ENCODE results near the gene TMEM17. TPM values are rescaled to one million over a fixed set of nuclear protein-coding genes. Genes with fewer than 3 reads are reported as not detected.
A peak's percentile ranks its signal among the peaks of the same experiment; 100 is the strongest.
"Not testable (repeated sequence)": the region's sequence is repeated elsewhere in the genome, so short reads cannot be mapped to it uniquely, and the experiment has no call there.

Gene TMEM17, protein sequence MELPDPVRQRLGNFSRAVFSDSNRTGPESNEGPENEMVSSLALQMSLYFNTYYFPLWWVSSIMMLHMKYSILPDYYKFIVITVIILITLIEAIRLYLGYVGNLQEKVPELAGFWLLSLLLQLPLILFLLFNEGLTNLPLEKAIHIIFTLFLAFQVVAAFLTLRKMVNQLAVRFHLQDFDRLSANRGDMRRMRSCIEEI
- total RNA-seq, result under 1 TPM in 1 of 2 experiments, not detected in 1; 0.21 TPM

- H3K4me1 Mint-ChIP-seq (ENCODE audit: low read depth), result peaks cover 7% of the 10 kb centered on the region
- H3K27me3 Mint-ChIP-seq (ENCODE audit: low read depth), result peaks cover 24% of the 10 kb centered on the region
- no peaks in the 10 kb centered on the region for H3K36me3 Mint-ChIP-seq (ENCODE audit: low read depth)
- DNase-seq, result peak; percentile 29
- intact Hi-C loops (cut with micrococcal nuclease), result loop anchor here (5.0 kb wide), 2 partner anchors 201 to 546 kb away; partner anchors contain the start of genes EHBP1 and OTX1
- CTCF ChIA-PET, result no interaction called here
- H3K9me3 Mint-ChIP-seq, result no peaks in the 10 kb centered on the region
- no peak within 1 kb of the TSS for H3K27ac Mint-ChIP-seq
- peak within 1 kb of the TSS; percentile 72 for H3K4me3 Mint-ChIP-seq
Measured at GRCh38 chr2:62505750-62506420, at the start of gene TMEM17. Gene TMEM17 (minus strand): TSS chr2:62506195. CDS start chr2:62506129, 66 bp downstream.

- no peak overlapping the region for H3K27ac Mint-ChIP-seq
- intact Hi-C loops (cut with micrococcal nuclease), result no loop called here
- H3K36me3 Mint-ChIP-seq (ENCODE audit: low read depth), result no peaks in the 10 kb centered on the region
- peaks cover 16% of the 10 kb centered on the region for H3K27me3 Mint-ChIP-seq (ENCODE audit: low read depth)
- no peaks in the 10 kb centered on the region for H3K4me1 Mint-ChIP-seq (ENCODE audit: low read depth)
- H3K9me3 Mint-ChIP-seq, result peaks cover 1% of the 10 kb centered on the region
- CTCF ChIA-PET, result no interaction called here
- no peak for DNase-seq
- H3K4me3 Mint-ChIP-seq, result no peak overlapping the region
Measured at GRCh38 chr2:62554440-62554839, 48.4 kb upstream of the TMEM17 start.

DNA sequence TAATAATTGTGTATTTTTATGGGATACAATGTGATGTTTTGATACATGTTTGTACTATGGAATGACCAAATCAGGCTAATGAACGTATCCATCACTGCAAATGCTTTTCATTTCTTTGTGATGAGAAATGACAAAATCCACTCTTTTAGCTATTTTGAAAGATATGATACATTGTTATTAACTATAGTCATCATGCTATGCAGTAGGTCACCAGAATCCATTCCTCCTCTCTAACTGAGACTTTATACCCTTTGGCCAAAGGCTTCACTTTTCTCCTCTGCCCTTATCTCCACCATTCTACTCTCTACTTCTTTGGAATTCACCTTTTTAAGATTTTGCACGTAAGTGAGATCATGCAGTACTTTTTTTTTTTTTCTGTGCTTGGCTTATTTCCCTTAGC is 44.5 kb upstream of the TMEM17 start:
- Mint-ChIP-seq H3K9me3 (no peaks in the 10 kb centered on the region), H3K27ac (no peak overlapping the region), H3K27me3 (ENCODE audit: low read depth) (peaks cover 14% of the 10 kb centered on the region), H3K36me3 (ENCODE audit: low read depth) (no peaks in the 10 kb centered on the region), H3K4me3 (no peak overlapping the region), H3K4me1 (ENCODE audit: low read depth) (no peaks in the 10 kb centered on the region)
- DNase-seq, result no peak
- CTCF ChIA-PET, result interaction anchor here (0.6 kb wide), 1 partner anchor 227 kb away, joined by 3 read pairs; no protein-coding TSS in a partner anchor
- intact Hi-C loops (cut with micrococcal nuclease), result no loop called here

DNA sequence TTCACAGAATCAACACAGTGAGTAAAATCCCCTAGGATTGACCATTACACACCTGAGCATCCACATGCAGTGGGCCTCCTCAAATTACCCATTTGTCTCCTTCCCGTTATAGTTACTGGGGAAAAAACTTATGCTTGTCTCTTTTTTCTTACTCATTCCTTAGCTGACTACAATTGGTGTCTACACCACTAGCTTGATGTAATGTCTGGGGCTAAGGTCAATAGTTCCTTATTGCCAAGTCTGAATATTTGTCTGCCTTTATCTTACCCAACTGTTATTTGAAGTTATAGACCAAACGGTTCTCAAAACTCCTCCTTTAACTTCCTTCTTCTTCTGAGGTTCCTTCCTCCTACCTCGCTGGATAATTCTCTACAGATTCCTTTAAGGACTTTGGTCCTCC is 41.9 kb upstream of the TMEM17 start:
- DNase-seq, result no peak
- Mint-ChIP-seq H3K36me3 (ENCODE audit: low read depth) (no peaks in the 10 kb centered on the region), H3K27me3 (ENCODE audit: low read depth) (peaks cover 6% of the 10 kb centered on the region), H3K4me3 (no peak overlapping the region), H3K27ac (no peak overlapping the region), H3K9me3 (no peaks in the 10 kb centered on the region), H3K4me1 (ENCODE audit: low read depth) (no peaks in the 10 kb centered on the region)
- CTCF ChIA-PET, result interaction anchor here (1.1 kb wide), 1 partner anchor 91 kb away, joined by 3 read pairs; no protein-coding TSS in a partner anchor
- intact Hi-C loops (cut with micrococcal nuclease), result no loop called here

DNA sequence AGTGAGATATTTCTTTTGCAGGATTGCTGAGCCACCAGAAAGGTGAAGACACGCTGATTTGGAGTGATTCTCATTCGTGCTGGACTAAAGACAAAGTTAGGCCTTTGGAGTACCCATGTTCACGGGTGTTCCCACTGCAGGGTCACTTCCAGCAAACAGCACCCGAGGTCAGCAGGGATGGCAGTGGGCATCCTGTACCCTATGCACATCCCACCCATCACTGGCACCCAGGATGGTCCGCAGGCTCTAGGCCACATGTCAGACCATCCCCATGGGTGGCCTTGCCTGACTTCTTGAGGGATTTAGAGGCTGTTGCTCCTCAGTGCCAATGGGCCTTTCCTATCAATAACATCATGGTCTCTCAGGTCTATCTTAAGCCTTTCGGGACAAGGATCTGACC is 39.3 kb upstream of the TMEM17 start:
- no peak overlapping the region for H3K27ac Mint-ChIP-seq
- no peak overlapping the region for H3K4me3 Mint-ChIP-seq
- DNase-seq, result no peak
- H3K9me3 Mint-ChIP-seq, result no peaks in the 10 kb centered on the region
- H3K4me1 Mint-ChIP-seq (ENCODE audit: low read depth), result no peaks in the 10 kb centered on the region
- H3K27me3 Mint-ChIP-seq (ENCODE audit: low read depth), result peaks cover 1% of the 10 kb centered on the region
- H3K36me3 Mint-ChIP-seq (ENCODE audit: low read depth), result no peaks in the 10 kb centered on the region
- intact Hi-C loops (cut with micrococcal nuclease), result no loop called here
- CTCF ChIA-PET, result no interaction called here

DNA sequence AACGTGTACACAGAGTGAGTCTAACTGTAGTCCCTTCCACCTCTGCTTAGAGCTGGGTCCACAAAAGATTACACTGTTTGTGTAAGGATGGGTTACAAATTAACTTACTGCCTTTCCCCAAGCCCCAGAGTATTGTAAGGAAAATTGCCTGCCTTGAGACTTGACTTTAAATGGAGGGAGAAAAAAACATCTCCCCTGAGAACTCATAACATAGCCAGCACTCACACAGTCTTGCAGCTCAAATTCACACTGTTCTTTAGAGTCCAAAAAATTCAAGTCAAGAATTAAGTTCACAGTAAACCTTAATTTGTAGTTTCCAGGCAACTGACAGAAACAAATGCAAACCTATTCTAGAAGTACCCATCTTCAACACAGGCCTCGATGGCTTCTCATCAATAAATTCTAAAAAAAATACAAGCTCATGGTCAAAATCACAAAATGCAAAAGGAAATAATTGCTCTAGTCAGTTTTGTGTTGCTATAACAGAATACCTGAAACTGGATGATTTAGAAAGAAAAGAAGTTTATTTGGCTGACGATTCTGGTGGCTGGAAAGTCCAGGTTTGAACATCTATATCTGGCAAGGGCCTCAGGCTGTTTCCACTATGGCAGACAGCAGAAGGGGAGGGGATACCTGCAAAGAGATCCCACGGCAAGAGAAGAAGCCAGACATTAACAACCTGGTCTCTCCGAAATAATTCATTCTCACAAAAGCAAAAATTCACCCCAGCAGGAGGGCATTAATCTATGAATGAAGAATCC is 34.6 kb upstream of the TMEM17 start:
- no peaks in the 10 kb centered on the region for H3K36me3 Mint-ChIP-seq (ENCODE audit: low read depth)
- CTCF ChIA-PET, result no interaction called here
- H3K27me3 Mint-ChIP-seq (ENCODE audit: low read depth), result peaks cover 14% of the 10 kb centered on the region
- intact Hi-C loops (cut with micrococcal nuclease), result no loop called here
- H3K4me1 Mint-ChIP-seq (ENCODE audit: low read depth), result no peaks in the 10 kb centered on the region
- no peaks in the 10 kb centered on the region for H3K9me3 Mint-ChIP-seq
- no peak overlapping the region for H3K4me3 Mint-ChIP-seq
- H3K27ac Mint-ChIP-seq, result no peak overlapping the region
- no peak for DNase-seq

GRCh38 chr2:62539606-62540407 is 33.8 kb upstream of the TMEM17 start:
- H3K4me1 Mint-ChIP-seq (ENCODE audit: low read depth), result no peaks in the 10 kb centered on the region
- intact Hi-C loops (cut with micrococcal nuclease), result no loop called here
- DNase-seq, result no peak
- H3K27ac Mint-ChIP-seq, result no peak overlapping the region
- CTCF ChIA-PET, result no interaction called here
- no peak overlapping the region for H3K4me3 Mint-ChIP-seq
- H3K36me3 Mint-ChIP-seq (ENCODE audit: low read depth), result no peaks in the 10 kb centered on the region
- peaks cover 17% of the 10 kb centered on the region for H3K27me3 Mint-ChIP-seq (ENCODE audit: low read depth)
- no peaks in the 10 kb centered on the region for H3K9me3 Mint-ChIP-seq

DNA sequence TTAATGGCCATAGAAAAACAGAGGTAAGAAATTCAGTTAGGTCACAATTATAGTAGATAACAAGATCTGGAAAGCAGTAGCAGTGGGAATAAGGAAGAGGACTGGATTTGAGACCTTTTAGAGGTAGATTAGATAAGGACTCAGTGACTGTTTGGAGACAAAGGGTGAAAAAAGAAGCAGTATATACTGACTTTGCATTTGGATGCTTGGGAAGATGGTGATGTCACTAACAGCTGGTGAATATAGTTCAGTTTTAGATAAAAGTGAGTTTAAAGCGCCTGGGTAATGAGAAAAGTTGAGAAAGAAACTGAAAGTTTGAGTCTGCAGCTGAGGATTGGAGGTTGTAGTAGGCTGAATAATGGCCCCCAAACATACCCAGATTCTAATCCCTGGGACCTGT is 32.8 kb upstream of the TMEM17 start:
- Mint-ChIP-seq H3K9me3 (peaks cover under 1% of the 10 kb centered on the region), H3K4me3 (no peak overlapping the region), H3K36me3 (ENCODE audit: low read depth) (no peaks in the 10 kb centered on the region), H3K27me3 (ENCODE audit: low read depth) (peaks cover 18% of the 10 kb centered on the region), H3K4me1 (ENCODE audit: low read depth) (no peaks in the 10 kb centered on the region), H3K27ac (no peak overlapping the region)
- CTCF ChIA-PET, result interaction anchor here (0.6 to 1.3 kb wide), 2 partner anchors 81 to 478 kb away, joined by 3 read pairs; no protein-coding TSS in a partner anchor
- no peak for DNase-seq
- intact Hi-C loops (cut with micrococcal nuclease), result no loop called here

GRCh38 chr2:62537814-62538213 is 31.8 kb upstream of the TMEM17 start:
- Mint-ChIP-seq H3K4me3 (no peak overlapping the region), H3K4me1 (ENCODE audit: low read depth) (no peaks in the 10 kb centered on the region), H3K27me3 (ENCODE audit: low read depth) (peaks cover 18% of the 10 kb centered on the region), H3K9me3 (peaks cover 5% of the 10 kb centered on the region), H3K27ac (no peak overlapping the region), H3K36me3 (ENCODE audit: low read depth) (no peaks in the 10 kb centered on the region)
- no peak for DNase-seq
- CTCF ChIA-PET, result interaction anchor here (0.6 to 1.3 kb wide), 2 partner anchors 78 to 80 kb away, joined by 3 read pairs; no protein-coding TSS in a partner anchor
- intact Hi-C loops (cut with micrococcal nuclease), result no loop called here

DNA sequence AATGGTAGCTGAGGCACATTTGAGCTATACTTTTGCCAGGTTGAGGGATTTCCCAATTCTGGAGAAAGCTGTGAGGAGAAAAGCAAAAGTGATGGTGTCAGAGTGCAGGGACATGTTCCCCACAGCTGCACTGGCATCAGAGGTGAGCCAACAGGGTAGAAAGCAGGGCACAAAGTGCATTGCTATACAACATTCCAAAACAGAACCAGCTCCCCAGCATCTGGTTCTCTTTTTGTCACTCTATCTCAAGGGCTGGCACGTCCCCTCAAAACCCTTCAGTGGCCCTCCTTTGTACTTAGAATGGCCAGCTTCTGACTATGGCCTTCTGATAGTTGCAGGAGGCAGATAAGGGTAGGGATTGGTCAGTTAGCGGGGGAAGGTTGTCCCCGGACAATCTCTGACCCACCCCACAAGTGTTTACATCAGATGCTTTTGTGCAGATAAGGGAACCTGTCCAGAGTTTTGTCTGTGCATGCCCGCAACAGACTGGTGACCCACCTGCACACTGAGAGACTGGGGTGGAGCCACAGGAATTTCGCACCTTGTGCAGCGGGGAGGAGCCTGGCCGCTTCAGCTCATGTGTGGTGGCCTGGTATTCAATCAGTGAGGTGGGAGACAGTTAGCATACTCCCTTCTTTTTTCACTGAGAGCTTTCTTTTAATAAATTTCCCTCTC is 31.0 kb upstream of the TMEM17 start:
- no peaks in the 10 kb centered on the region for H3K36me3 Mint-ChIP-seq (ENCODE audit: low read depth)
- H3K27me3 Mint-ChIP-seq (ENCODE audit: low read depth), result peaks cover 20% of the 10 kb centered on the region
- no peaks in the 10 kb centered on the region for H3K4me1 Mint-ChIP-seq (ENCODE audit: low read depth)
- CTCF ChIA-PET, result no interaction called here
- peaks cover 5% of the 10 kb centered on the region for H3K9me3 Mint-ChIP-seq
- intact Hi-C loops (cut with micrococcal nuclease), result no loop called here
- no peak for DNase-seq
- no peak overlapping the region for H3K27ac Mint-ChIP-seq
- H3K4me3 Mint-ChIP-seq, result no peak overlapping the region

- H3K9me3 Mint-ChIP-seq; H3K4me3 Mint-ChIP-seq; H3K4me1 Mint-ChIP-seq (ENCODE audit: low read depth); CTCF ChIA-PET; DNase-seq; H3K36me3 Mint-ChIP-seq (ENCODE audit: low read depth); intact Hi-C loops (cut with micrococcal nuclease); H3K27ac Mint-ChIP-seq: not testable (repeated sequence)
- H3K27me3 Mint-ChIP-seq (ENCODE audit: low read depth), result peaks cover 20% of the 10 kb centered on the region
Measured at GRCh38 chr2:62535521-62535920, 29.5 kb upstream of the TMEM17 start.

All from activated naive CD4-positive, alpha-beta T cell treated with anti-CD3 and anti-CD28 coated beads for 36 hours (primary cell).